ENCODE results near the gene SMIM45.

Gene SMIM45

DNA sequence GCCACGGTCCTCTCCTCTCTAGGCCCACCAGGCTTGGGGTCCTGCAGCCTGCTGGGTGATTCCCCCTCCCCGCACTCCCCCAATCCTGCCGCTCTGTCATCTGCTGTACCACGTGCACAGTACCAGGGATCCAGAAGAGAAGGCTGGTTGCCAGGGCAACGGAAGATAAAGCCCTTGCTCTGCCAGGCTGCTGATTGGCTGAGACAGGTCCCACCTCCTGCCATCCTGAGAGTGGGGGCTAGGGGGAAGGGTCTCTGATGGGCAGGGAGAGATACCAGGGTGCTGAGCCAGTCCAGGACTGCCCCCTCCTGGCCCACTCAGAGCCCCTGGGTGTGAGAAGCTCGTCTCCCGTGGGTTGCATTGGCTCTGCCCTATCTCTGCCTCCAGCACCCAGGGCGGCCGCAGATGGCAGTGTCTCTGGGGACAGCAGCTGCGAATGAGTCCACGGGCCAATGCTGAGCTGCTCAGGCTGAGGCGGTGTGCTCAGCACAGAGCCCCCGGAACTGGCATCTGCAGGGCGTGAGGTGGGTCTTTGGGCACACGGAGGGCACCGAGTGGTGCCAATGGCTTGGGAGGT, at the start of gene SMIM45:
Gene SMIM45 (plus strand): TSS at position 253 of the 577 bp plus-strand sequence.
- intact Hi-C loops (cut with DNase I), result no loop called here
- peak; percentile 76 to 98 (median 92) for DNase-seq

DNA sequence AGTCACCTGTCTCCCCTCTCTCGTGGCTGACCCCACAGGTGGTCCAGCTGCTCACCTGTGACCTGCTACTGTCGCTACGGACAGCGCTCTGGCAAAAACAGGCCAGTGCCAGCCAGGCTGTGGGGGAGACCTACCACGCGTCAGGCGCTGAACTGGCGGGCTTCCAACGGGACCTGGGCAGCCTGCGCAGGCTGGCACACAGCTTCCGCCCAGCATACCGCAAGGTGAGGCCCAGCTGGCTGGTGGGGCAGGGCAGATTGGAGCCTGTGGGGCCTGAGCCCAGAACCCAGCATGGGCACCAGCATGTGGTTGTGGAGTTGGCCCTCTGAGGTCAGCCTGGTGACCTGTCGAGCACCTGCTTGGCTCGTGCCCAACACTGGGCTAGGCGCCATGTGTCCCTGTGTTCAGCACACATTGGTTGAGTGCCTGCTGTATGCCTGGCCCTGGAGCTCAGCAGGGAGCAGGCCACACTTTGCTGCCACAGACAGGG, 49.0 kb upstream of the SMIM45 start:
- intact Hi-C loops (cut with DNase I), result no loop called here
- peak in 4 of 10 donors; percentile 19 to 83 (median 54) for DNase-seq

DNA sequence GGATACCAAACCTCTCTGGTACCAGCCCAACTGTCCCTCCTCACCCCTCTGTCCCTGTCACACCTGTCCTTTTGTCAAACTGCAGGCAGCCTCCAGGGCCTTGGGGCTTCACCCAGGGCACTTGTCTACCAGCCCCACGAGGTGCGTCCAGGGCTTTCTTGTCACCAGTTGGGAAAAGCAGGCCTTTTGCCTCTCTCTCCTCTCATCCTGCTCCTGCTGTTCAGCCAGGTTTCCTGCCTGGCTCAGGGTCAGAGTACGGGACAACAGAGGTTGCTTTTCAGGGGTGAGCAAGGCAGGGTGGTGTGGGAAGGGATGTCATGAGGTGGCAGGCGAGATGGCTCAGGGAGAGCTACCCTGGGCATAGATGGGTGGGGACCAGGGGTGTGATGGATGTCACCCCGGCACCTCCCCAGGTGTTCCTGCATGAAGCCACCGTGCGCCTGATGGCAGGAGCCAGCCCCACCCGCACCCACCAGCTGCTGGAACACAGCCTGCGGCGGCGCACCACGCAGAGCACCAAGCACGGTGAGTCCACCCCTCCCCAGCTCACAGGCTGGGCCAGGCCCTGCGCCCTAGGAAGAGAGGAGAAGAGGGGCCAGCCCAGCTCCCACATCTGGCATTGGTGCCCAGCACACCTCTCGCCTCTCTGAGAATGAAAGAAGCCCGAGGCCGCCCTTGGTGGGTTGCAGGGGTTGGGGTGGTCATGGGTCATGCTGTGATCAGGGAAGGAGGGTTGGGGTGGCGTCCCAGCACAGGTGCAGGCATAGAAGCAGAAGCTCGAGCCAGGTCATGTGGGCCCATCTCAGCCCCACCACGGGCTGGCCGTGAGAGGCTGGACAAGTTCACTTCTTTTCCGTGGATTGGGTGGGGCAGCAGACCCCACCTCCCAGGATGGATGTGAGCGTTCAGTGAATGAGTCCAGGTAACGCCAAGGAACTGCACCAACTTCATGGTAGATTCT, 47.2 kb upstream of the SMIM45 start:
- intact Hi-C loops (cut with DNase I), result no loop called here
- peak in 2 of 10 donors; percentile 71 to 83 for DNase-seq

DNA sequence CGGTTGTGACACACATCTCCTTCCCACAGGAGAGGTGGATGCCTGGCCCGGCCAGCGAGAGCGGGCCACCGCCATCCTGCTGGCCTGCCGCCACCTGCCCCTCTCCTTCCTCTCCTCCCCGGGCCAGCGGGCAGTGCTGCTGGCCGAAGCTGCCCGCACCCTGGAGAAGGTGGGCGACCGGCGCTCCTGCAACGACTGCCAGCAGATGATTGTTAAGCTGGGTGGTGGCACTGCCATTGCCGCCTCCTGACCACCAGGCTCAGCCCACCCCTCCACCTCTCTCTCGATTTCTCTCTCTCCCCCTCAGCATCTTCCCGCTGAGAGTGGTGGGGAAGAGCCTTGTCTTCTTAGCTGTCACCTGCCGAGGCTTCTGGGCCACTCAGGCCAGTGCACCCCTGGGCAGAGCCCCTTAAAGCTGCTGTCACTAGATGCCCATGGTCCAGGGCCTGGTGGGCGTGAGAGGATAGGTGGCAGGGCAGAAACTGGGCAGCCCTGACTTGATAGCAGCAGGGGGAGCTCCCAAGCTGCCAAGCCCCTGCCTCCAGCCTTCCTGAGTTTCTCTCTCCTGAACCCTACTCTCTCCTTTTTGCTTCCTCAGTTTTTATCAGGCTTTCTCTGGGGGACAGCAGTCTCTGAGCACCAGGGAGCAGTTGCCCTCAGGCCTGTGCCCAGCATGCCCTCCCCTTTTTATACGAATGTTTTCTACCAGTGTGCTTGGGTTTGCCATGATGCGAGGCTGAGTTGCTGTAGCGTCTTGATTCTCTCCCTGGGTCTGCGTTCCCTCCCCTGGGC, 46.3 kb upstream of the SMIM45 start:
- DNase-seq, result peak in 2 of 10 donors; percentile 62 to 66
- intact Hi-C loops (cut with DNase I), result no loop called here

DNA sequence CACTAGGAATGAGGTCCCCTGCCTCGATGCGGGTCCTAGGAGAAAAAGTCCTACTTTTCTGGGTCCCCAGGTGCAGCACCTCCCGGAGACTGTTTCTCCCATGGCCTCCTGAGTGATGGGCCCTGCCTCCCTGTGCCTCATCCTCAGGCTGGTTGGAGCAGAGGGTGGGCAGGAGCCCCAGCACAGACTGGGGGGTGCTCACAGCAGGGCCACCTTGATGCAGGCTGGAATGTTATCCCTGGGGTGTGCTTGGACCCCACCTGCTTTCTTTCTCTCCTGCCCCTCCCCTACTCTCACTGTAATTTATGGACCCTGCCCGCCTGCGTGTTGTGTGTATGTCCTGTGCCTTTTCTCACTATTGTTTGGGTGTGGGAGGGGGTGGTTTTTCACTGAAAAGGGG, 45.1 kb upstream of the SMIM45 start:
- intact Hi-C loops (cut with DNase I), result no loop called here
- DNase-seq, result peak in 2 of 10 donors; percentile 34 to 61

DNA sequence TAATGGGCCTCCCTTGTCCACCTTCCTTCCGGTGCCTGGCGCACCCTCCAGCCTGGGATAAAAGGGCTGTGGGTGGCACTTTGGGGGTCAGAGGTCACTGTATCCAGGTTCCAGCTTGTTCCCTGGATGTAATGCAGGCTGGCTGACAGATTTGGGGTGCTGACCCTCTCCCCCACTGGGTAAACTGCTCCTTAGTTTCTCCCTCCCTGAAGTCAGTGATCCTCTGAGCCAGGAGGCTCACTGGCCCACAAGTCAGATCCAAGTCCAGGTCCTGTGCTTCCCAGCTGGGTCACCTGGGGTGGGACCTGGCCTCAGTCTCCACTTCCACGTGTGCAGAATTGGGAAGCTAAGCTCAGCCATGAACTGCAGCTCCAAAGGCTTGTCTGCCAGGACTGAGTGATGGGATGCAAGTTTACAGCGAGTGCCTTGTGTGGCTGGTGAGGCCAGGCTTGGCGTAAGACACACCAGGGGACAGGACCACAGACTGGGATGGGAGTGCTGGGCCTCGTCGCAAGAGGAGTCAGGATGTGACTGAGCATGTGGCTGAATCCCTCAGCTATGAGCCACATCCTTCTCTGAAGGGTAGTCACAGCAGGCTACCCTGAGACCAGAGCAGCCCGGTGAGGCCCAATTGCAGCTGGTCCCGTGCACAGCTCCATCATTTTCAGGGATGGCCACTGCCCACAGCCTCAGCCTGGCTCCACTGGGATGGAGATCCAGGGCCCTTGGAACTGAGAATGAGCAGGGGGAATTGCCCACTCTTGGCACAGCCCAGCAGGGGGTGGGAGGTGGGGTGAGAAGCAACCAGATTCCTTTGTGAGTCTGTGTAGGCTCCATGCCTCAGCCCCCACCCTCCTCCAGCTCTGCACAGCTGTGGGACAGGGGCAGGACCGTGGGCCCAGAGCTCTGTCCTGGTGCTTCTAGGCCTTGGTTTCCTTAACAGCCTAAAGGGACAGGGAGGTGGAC, 44.2 kb upstream of the SMIM45 start:
- intact Hi-C loops (cut with DNase I), result no loop called here

DNA sequence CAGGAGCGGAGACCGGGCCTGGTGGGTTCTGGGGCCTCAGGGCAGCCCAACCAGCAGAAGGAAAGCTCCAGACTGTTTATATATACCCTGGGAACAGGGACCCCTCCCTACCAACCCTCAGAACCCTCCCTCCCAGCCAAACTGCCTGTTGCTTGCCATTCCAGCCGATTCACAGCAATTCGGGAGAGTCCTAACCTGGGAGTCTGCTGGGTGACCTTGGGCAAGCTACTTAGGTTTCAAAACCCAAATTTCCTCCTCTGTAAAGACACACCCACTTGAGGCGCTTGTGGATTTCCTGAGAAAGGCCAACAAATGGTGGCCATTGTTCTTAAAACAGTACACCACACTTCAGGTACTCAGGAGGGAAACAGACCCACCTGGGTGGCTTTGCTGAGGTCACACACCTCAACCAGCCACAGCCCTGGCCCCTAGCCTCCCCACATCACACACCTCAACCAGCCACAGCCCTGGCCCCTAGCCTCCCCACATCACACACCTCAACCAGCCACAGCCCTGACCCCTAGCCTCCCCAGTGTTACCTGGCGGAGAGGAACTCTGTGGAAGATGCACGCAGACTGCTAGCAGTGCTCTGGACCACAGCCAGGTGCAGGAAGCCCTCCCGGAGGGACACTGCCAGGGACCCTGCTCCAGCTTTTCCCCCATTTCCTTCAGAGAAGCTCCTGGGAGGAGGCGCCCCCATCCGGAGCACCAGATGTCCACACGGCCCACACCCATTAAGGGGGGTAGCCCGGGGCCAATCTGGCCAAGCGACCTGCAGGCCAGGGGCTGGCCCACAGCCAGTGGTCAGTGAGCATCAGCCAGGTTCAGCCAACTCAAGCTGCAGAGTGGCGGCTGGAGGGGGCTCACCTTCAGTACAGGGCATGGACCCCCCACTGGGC, 43.3 kb upstream of the SMIM45 start:
- peak in 2 of 10 donors; percentile 84 to 90 for DNase-seq

More for the DNA sequence above, 44.2 kb upstream of the SMIM45 start:
- peak in 1 of 10 donors; percentile 62 for DNase-seq

DNA sequence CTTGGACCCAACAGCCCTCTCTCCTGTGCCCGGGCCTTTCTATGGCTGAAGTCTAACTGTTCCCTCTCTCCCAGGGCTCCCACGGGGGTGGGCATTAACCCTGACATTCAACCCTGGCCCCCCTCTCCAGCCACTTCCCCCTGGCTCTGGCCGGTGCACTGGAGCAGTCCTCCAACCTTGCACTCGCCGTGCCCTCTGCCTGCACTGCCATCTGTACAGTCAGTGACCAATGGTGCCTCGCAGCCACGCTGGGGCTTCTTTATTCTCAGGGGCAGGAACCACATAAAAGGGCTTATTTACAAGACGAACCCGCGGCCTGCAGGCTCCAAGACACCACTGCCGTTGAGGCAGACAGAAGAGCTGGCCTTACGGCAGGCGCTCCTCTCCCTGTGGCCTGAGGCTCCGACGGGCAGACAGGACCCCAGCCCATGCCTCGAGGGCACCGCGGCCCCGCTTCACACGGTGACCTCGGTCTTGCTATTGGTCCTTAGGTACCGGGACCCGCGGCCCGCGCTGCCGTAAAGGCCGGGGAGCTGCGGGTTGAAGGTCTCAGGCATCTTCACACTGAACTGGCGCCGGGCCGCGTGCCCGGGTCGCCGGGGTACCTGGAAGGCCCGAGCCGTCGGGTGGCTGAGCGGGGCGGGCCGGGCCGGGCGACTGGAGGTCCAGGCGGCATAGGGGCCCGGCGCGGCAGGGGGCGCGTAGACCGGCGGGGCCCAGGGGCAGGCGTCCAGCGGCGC, 42.5 kb upstream of the SMIM45 start:
- peak in 2 of 10 donors; percentile 39 to 84 for DNase-seq
- intact Hi-C loops (cut with DNase I), result no loop called here

More for the DNA sequence above, 43.3 kb upstream of the SMIM45 start:
- intact Hi-C loops (cut with DNase I), result no loop called here

DNA sequence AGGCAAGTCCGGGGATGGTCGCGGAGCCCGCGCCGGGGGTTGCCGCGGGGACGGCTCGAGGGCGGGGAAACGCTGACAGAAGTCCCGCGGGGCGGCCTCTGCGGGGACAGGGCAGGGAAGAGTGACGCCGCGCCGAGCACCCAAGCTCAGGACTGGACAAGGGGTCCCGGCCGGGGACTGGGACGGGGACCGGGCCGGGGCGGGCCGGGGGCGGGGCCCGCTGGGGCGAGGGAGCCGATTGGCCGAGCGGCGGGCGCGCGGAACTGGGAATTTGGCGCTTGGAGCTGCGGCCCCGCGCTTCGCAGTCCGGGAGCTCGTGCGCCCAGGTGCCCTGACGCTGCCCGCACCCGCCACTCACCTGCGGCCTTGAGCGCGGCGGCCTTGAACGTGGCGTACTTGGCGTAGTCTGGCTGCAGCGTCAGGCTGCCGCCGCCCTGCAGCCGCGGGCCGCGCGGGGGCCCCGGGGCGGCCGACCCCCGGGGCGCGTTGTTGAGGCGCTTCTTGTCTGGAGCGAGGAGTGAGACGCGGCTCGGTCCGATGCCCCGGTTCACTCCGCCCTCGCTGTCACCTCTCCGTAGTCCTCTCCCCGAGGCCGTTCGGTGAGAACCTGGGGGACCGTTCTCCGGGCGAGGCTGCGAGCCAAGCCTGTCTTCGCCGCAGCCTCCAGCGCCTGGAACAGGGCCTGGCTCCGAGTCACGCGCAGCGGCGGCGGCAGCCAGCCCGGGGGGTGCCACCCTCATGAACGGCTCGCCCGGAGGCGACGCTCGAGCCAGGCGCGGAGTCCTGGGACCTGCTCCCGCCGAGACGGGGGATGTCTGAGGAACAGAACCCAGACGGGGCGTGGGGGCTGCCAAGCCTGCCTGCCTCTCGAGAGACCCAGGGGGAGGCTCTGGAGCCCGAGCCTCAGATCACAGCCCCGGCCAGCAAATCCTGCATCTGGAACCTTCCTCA, 41.6 kb upstream of the SMIM45 start:
- intact Hi-C loops (cut with DNase I), result no loop called here
- DNase-seq, result peak in 9 of 10 donors; percentile 48 to 94 (median 60)

DNA sequence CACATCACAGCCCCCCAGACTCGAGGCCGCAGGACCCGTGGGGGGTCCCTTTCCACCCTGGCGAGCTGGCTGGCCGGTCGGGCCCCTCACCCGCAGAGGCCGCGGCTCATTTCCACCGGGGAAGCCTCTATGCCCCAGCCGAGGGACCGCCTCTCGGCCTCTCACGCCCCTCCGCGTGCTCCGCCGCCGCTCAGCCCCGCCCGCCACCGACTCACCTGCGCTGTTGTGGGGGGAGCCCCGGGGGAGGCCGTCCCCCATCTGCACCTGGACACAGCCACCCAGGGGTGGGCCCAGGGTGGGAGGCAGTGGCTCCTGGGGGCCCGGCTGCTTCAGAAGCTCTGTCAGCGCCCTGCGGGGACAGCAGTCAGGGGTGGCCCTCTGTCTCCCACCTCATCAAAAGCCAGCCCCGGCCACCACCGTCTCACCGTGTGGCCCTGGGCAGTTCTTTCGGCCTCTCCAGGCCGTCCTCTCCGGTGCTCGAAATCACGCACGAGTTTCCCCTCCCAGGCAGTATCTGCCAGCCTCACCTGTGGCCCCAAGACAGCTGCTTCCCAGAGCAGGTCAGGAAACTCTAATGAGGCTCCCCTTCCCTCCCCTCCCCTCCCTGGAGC, 40.8 kb upstream of the SMIM45 start:
- no peak for DNase-seq
- intact Hi-C loops (cut with DNase I), result no loop called here

DNA sequence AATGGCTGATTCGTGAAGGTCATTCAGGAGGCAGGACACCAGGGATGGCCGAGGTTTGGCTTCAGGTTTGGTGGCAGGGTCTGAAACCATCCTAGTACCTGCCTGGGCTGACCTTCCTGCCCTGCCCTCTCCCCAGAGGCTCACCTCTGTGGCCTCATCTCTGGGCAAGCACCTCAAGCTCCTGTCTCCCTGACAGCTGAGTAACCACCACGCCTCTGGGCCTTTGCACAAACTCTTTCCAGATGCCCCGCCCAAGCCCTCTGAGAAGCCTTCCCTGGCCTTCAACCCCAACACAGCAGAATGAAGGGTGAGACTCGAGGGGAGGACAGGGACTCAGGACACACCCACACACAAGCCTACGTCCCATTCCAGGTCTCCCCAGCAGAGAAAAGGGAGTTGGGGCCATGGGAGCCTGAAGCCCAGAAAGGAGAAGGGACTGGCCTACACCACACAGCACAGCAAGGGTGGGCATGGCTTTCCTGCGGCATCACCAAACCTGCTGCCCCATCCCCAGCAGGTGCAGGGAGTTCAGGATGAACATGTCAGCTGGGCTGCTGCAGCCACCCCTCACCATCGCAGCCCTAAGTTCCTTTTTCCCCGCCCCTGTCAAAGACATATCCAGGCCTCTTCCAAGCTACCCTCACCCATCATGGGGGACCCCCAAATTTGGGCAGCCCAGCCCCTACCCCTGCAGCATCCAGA, 39.5 kb upstream of the SMIM45 start:
- intact Hi-C loops (cut with DNase I), result no loop called here
- DNase-seq, result no peak

DNA sequence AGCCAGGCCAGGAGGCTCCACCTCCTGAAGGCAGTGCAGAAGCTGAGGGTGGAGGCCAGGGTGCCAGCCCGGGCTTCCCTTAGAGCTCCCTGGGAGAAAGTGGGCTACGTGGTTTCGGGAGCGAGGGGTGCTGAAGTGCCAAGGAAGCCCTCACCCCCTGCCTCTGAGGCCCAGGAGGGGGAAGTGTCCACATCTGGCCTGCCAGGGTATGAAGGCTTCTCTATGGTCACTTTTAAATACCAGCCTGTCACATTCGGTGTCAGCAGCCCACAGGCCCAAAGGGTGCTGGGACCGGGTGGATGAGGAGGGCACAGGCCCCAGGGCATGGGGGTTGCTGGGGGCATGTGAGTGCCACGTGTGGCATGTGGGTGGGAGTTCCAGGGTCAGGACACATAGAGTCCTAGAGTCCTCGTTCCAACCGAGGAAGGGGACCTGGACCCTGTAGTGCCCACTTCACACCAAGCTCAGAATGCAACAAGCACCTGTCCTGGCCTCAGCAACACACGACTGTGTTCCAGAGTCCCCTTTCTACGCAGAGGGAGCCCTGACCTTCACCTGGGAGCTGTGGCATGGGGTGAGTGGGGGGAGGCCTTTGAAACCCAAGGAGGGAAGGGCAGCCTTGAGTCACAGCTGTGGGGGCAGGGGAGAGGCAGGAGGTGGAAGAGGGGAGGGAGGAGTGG, 38.8 kb upstream of the SMIM45 start:
- intact Hi-C loops (cut with DNase I), result no loop called here
- DNase-seq, result no peak

DNA sequence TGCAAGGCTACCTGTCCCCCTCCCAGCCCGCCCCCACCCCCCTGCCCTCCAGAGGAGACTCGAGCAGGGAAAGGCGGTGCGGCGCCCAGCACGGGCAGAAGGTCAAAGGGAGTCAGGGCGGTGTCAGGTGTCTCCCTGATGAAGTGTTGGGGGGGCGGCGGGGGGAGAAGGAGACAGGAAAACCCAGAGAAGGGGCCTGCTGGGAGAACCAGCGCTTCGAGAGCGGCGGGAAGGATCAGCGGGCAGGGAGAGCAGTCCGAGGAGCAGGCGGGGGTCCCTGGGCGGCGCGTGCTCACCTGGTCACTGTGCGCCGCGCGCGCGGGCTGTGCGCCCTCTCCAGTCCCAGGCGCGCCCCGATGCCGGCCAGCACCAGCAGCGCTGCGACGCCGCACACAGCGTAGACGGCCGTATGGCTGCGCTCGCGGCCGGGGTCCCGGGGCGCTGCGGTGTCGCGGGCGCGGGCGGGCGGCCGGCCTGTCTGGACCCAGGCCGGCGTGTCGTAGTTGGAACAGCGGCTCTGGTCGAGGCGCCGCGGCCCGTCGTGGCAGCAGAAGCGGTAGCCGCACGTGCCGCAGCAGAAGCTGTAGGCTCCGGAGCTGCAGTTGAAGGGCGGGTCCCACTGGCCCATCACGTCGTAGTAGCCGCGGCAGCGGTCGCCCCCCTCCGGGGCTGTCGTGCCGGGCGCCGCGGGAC, 38.0 kb upstream of the SMIM45 start:
- intact Hi-C loops (cut with DNase I), result no loop called here
- no peak for DNase-seq

DNA sequence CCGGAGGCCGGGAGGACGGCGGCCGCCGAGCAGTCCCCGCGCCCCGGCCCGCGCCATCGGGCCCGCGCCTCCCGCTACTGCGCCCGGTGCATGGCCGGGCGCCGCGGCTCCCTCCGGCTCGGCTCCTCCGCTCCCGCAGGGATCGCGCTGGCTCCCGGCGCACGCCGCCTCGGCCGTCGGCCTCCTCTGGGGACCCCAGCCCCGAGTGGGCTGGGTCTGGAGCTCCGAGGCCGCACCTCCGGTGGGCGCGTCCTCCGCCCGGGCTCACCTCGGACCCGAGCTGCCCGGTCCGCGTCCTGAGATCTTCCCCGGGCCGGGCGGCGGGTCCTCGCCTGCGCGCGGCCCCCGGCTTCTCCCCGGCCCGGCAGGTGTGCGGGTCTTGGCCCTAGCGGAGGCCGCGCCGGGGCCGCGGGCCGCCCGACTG, 37.3 kb upstream of the SMIM45 start:
- intact Hi-C loops (cut with DNase I), result no loop called here
- no peak for DNase-seq

All from posterior cingulate gyrus (tissue), 11 donors.